Neural progenitor cell (in vitro differentiated cells): ENCODE data around the gene TNRC6C. TPM values are rescaled to one million over a fixed set of nuclear protein-coding genes. Genes with fewer than 3 reads are reported as not detected.

Experiments used
- DNase-seq: peaks from one replicate; pipeline ENCODE4 v3.0.0-alpha.2; 2016; ENCODE audit warnings: low spot score
- H2AFZ ChIP-seq: fragments of 200-600 bp; sonication (generic); replicated peaks from 2 replicates; pipeline ENCODE4 v1.6.1; 2016; ENCODE audit warnings: antibody characterized with exemption
- H3F3A ChIP-seq: fragments of 200-600 bp; sonication (generic); 2 replicates; pipeline ENCODE4 v1.6.1; 2016; ENCODE audit warnings: antibody characterized with exemption, low read depth
- H3K27ac ChIP-seq: fragments of 200-600 bp; sonication (generic); 2 replicates; pipeline ENCODE4 v1.5.1; 2016; ENCODE audit warnings: mild to moderate bottlenecking
- H3K27me3 ChIP-seq: fragments of 200-600 bp; sonication (generic); 2 replicates; pipeline ENCODE4 v1.6.1; 2016; ENCODE audit warnings: mild to moderate bottlenecking, moderate library complexity
- H3K36me3 ChIP-seq: fragments of 200-600 bp; sonication (generic); 2 replicates; pipeline ENCODE4 v1.5.1; 2016
- H3K4me1 ChIP-seq: fragments of 200-600 bp; sonication (generic); 2 replicates; pipeline ENCODE4 v1.6.1; 2016; ENCODE audit warnings: mixed run types
- H3K4me2 ChIP-seq: fragments of 200-600 bp; sonication (generic); 2 replicates; pipeline ENCODE4 v1.6.1; 2016
- H3K4me3 ChIP-seq: fragments of 200-600 bp; sonication (generic); 2 replicates; pipeline ENCODE4 v1.5.1; 2016
- H3K79me2 ChIP-seq: fragments of 200-600 bp; sonication (generic); 2 replicates; pipeline ENCODE4 v1.6.1; 2016; ENCODE audit warnings: low read depth
- H3K9ac ChIP-seq: fragments of 200-600 bp; sonication (generic); 2 replicates; pipeline ENCODE4 v1.6.1; 2016
- H3K9me3 ChIP-seq: fragments of 200-600 bp; sonication (generic); 2 replicates; pipeline ENCODE4 v1.5.1; 2016; ENCODE audit warnings: low read depth
- H4K20me1 ChIP-seq: fragments of 200-600 bp; sonication (generic); 2 replicates; pipeline ENCODE4 v1.6.1; 2016; ENCODE audit warnings: low read depth
- H3K27ac Mint-ChIP-seq: 3 replicates; pipeline ENCODE4 v1.8.0; 2021; ENCODE audit warnings: mixed read lengths
- H3K27me3 Mint-ChIP-seq: 2 replicates; pipeline ENCODE4 v1.8.0; 2022; ENCODE audit warnings: low read depth, mild to moderate bottlenecking, inconsistent platforms, moderate library complexity, mixed read lengths; ENCODE audit not compliant: insufficient read depth
- H3K36me3 Mint-ChIP-seq: 3 replicates; pipeline ENCODE4 v1.8.0; 2021; ENCODE audit warnings: mixed read lengths
- H3K4me1 Mint-ChIP-seq: 3 replicates; pipeline ENCODE4 v1.8.0; 2021; ENCODE audit warnings: mixed read lengths
- H3K4me3 Mint-ChIP-seq: 3 replicates; pipeline ENCODE4 v1.8.0; 2021; ENCODE audit warnings: mild to moderate bottlenecking, moderate library complexity, mixed read lengths
- H3K9me3 Mint-ChIP-seq: 3 replicates; pipeline ENCODE4 v1.8.0; 2020; ENCODE audit warnings: mixed read lengths
- EZH2 ChIP-seq: fragments of 200-600 bp; sonication (generic); IDR thresholded peaks from 2 replicates; pipeline ENCODE4 v1.6.1; 2017; ENCODE audit warnings: antibody characterized with exemption, mild to moderate bottlenecking, moderate library complexity
- EZH2phosphoT487 ChIP-seq: fragments of 200-600 bp; sonication (generic); IDR thresholded peaks from 2 replicates; pipeline ENCODE4 v1.6.1; 2017; ENCODE audit warnings: antibody characterized with exemption
- total RNA-seq: library from RNA; depleted of rRNA; stranded (reverse); fragments of >200 nt; gene quantifications from 2 replicates; pipeline ENCODE4 v1.2.3, GENCODE V29; 2015; ENCODE audit warnings: low replicate concordance
- TF ChIP-seq, protein P1 (sequence below): fragments of 200-600 bp; sonication (generic); IDR thresholded peaks from 2 replicates; pipeline ENCODE4 v1.5.1; 2017; ENCODE audit warnings: antibody characterized with exemption, mild to moderate bottlenecking

TNRC6C gene
- total RNA-seq, 1 donor from 2014 or later = 14.9 TPM

DNA sequence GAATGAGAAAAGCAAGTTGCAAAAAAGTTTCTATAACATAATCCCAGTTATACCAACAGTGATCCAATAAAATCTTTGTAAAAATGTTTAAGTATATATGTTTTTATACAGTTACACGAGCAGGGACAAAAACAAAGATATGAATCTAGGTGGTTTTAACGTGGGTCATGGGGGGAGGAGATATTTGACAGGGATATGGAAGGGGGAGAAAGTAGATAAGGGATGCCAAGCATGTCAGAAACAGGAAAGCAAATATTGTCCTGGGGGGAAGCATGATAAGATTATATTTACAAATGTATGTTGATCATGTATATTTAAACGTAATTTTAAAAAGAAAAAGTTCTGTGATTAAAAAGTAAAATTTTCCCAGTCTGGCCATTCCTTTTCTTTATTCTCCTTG lies 43.1 kb downstream of the TNRC6C start:
- H2AFZ ChIP-seq = no peak overlapping the region
- H3K4me3 ChIP-seq = no peak overlapping the region
- no peak overlapping the region for H3K27ac Mint-ChIP-seq

DNA sequence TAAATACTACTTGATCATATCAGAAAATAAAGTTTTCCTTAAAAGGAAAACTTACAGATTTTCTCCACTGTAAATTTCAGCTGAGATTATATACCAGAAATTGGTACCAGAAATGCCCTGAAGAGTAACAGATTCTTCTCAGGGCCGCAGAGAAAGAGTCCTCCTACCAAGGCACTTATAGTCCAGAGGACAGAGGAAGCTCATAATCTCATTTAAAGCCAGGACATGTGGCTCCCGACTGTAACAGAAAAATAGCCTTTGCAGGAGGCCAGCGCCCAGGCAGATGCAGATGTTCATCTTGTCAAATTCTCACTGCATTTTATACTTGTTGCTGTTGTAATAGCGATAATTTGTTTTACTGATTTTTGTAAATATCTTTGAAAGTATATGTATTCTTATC lies 43.7 kb downstream of the TNRC6C start:
- Mint-ChIP-seq H3K27ac (no peak overlapping the region), H3K27me3 (peaks cover 2% of the 10 kb centered on the region), H3K4me3 (no peak overlapping the region), H3K4me1 (peaks cover 9% of the 10 kb centered on the region), H3K9me3 (no peaks in the 10 kb centered on the region), H3K36me3 (peaks cover 19% of the 10 kb centered on the region)
- TF ChIP-seq EZH2 = no peak
- TF ChIP-seq, protein P1, sequence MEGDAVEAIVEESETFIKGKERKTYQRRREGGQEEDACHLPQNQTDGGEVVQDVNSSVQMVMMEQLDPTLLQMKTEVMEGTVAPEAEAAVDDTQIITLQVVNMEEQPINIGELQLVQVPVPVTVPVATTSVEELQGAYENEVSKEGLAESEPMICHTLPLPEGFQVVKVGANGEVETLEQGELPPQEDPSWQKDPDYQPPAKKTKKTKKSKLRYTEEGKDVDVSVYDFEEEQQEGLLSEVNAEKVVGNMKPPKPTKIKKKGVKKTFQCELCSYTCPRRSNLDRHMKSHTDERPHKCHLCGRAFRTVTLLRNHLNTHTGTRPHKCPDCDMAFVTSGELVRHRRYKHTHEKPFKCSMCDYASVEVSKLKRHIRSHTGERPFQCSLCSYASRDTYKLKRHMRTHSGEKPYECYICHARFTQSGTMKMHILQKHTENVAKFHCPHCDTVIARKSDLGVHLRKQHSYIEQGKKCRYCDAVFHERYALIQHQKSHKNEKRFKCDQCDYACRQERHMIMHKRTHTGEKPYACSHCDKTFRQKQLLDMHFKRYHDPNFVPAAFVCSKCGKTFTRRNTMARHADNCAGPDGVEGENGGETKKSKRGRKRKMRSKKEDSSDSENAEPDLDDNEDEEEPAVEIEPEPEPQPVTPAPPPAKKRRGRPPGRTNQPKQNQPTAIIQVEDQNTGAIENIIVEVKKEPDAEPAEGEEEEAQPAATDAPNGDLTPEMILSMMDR = no peak
- no peak for TF ChIP-seq EZH2phosphoT487
- Histone ChIP-seq H2AFZ (no peak overlapping the region), H3K4me3 (no peak overlapping the region), H3K36me3 (peaks cover 18% of the 10 kb centered on the region), H4K20me1 (peaks cover 48% of the 10 kb centered on the region), H3K4me1 (peaks cover 9% of the 10 kb centered on the region), H3K9me3 (no peaks in the 10 kb centered on the region), H3K27ac (no peak overlapping the region), H3K9ac (no peak overlapping the region), H3K27me3 (no peaks in the 10 kb centered on the region), H3F3A (peaks cover 4% of the 10 kb centered on the region), H3K79me2 (peaks cover 67% of the 10 kb centered on the region), H3K4me2 (no peak overlapping the region)
- DNase-seq = no peak

More for the DNA sequence above, 43.1 kb downstream of the TNRC6C start:
- H3K9me3 Mint-ChIP-seq = no peaks in the 10 kb centered on the region
- peaks cover 2% of the 10 kb centered on the region for H3K27me3 Mint-ChIP-seq
- H3K9ac ChIP-seq = no peak overlapping the region
- TF ChIP-seq EZH2 = no peak
- TF ChIP-seq, protein P1 = no peak
- TF ChIP-seq EZH2phosphoT487 = no peak
- peaks cover 4% of the 10 kb centered on the region for H3F3A ChIP-seq
- peaks cover 9% of the 10 kb centered on the region for H3K4me1 ChIP-seq
- peaks cover 12% of the 10 kb centered on the region for H3K4me1 Mint-ChIP-seq
- no peak for DNase-seq
- no peaks in the 10 kb centered on the region for H3K9me3 ChIP-seq
- H3K27me3 ChIP-seq = no peaks in the 10 kb centered on the region
- peaks cover 73% of the 10 kb centered on the region for H3K79me2 ChIP-seq
- no peak overlapping the region for H3K27ac ChIP-seq
- peaks cover 18% of the 10 kb centered on the region for H3K36me3 ChIP-seq
- no peak overlapping the region for H3K4me2 ChIP-seq
- peaks cover 52% of the 10 kb centered on the region for H4K20me1 ChIP-seq
- peaks cover 20% of the 10 kb centered on the region for H3K36me3 Mint-ChIP-seq
- no peak overlapping the region for H3K4me3 Mint-ChIP-seq

DNA sequence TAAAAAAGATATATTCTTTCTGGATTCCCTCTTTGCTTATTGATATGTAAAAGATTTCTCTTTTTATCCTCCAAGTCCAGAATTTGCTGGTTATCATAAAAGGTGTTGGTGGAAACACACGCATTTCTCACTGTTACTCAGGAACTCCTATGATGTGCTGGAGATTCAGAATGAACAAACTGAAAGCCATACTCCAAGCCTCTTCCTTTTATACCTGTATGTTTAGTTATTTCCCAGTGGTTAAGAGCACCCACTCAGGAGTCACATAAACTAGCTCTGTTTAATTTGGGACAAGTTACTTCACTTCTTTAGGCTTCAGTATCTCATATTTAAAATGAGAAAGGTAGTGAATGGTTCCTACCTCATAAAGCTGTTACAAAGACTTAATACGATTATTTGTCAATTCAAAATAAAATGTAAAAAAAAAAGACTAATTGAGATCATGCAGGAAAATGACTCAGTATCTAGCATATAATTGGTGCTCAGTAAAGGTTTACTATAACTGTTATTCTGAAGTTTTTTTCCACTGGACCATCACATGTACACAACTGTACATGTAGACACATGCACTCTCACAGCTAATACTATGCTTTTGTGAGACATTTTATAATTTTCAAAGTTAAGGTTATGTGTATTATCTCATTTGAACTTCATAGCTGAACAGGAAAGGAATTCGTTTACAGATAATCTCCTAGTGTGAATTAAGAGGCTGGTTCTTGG lies 47.1 kb downstream of the TNRC6C start:
- peaks cover 4% of the 10 kb centered on the region for H3F3A ChIP-seq
- H3K9me3 Mint-ChIP-seq = no peaks in the 10 kb centered on the region
- H3K4me1 ChIP-seq = peaks cover 8% of the 10 kb centered on the region
- H3K4me3 Mint-ChIP-seq = no peak overlapping the region
- no peak overlapping the region for H3K9ac ChIP-seq
- no peak overlapping the region for H3K27ac Mint-ChIP-seq
- H3K79me2 ChIP-seq = peaks cover 33% of the 10 kb centered on the region
- H3K4me3 ChIP-seq = no peak overlapping the region
- H3K9me3 ChIP-seq = no peaks in the 10 kb centered on the region
- H3K36me3 ChIP-seq = peaks cover 18% of the 10 kb centered on the region
- H3K36me3 Mint-ChIP-seq = peaks cover 18% of the 10 kb centered on the region
- H3K27ac ChIP-seq = no peak overlapping the region
- H2AFZ ChIP-seq = no peak overlapping the region
- H3K27me3 Mint-ChIP-seq = no peaks in the 10 kb centered on the region
- H4K20me1 ChIP-seq = peaks cover 35% of the 10 kb centered on the region
- no peak for DNase-seq
- H3K4me1 Mint-ChIP-seq = peaks cover 15% of the 10 kb centered on the region
- H3K4me2 ChIP-seq = no peak overlapping the region
- H3K27me3 ChIP-seq = no peaks in the 10 kb centered on the region
- TF ChIP-seq, protein P1 = no peak
- no peak for TF ChIP-seq EZH2
- no peak for TF ChIP-seq EZH2phosphoT487
